ENCODE measurements around the gene AGBL4.

AGBL4 gene

GRCh38 chr1:48876330-48876785, 1147.4 kb downstream of the AGBL4 start:
- H3K4me3 ChIP-seq (ENCODE audit: low read depth, low read length), result no peak overlapping the region
- TF ChIP-seq, protein P1, sequence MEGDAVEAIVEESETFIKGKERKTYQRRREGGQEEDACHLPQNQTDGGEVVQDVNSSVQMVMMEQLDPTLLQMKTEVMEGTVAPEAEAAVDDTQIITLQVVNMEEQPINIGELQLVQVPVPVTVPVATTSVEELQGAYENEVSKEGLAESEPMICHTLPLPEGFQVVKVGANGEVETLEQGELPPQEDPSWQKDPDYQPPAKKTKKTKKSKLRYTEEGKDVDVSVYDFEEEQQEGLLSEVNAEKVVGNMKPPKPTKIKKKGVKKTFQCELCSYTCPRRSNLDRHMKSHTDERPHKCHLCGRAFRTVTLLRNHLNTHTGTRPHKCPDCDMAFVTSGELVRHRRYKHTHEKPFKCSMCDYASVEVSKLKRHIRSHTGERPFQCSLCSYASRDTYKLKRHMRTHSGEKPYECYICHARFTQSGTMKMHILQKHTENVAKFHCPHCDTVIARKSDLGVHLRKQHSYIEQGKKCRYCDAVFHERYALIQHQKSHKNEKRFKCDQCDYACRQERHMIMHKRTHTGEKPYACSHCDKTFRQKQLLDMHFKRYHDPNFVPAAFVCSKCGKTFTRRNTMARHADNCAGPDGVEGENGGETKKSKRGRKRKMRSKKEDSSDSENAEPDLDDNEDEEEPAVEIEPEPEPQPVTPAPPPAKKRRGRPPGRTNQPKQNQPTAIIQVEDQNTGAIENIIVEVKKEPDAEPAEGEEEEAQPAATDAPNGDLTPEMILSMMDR (IDR thresholded peaks at IDR 0.05; ENCODE audit: low read depth, low read length), result no peak
- no peaks in the 10 kb centered on the region for H3K9me3 ChIP-seq (ENCODE audit: severe bottlenecking)
- no peak overlapping the region for H3K27ac ChIP-seq
- H3K27me3 ChIP-seq (ENCODE audit: insufficient read depth, low read depth, severe bottlenecking), result no peaks in the 10 kb centered on the region
- DNase-seq, result peak; percentile 33
- no peaks in the 10 kb centered on the region for H3K36me3 ChIP-seq

GRCh38 chr1:48875552-48876329, 1148.0 kb downstream of the AGBL4 start:
- Histone ChIP-seq H3K27ac (no peak overlapping the region), H3K27me3 (ENCODE audit: insufficient read depth, low read depth, severe bottlenecking) (no peaks in the 10 kb centered on the region), H3K4me3 (ENCODE audit: low read depth, low read length) (no peak overlapping the region), H3K36me3 (no peaks in the 10 kb centered on the region), H3K9me3 (ENCODE audit: severe bottlenecking) (no peaks in the 10 kb centered on the region)
- DNase-seq, result no peak
- TF ChIP-seq, protein P1 (IDR thresholded peaks at IDR 0.05; ENCODE audit: low read depth, low read length), result no peak

DNA sequence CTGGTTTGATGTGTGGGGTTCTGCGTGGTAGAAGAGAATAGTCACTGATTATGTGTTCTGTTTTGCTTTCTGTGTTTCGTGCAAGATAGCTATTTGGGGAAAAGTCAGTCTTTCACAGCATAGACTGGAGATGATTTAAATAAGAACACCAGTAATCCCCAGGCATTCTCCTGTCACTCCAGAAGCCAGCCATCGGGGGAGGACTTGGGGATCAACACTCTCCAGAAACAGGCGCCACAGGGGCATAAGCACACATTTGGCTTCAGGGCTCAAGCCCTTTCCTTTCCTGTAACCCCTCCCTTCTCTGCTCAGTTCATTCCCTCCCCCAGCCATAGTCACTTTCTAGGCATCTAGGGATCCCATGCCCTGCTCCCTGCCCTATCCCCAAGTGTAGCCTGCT, 1149.8 kb downstream of the AGBL4 start:
- Histone ChIP-seq H3K27ac (no peak overlapping the region), H3K9me3 (ENCODE audit: severe bottlenecking) (no peaks in the 10 kb centered on the region), H3K36me3 (no peaks in the 10 kb centered on the region), H3K4me3 (ENCODE audit: low read depth, low read length) (no peak overlapping the region), H3K27me3 (ENCODE audit: insufficient read depth, low read depth, severe bottlenecking) (no peaks in the 10 kb centered on the region)
- DNase-seq, result peak; percentile 11
- TF ChIP-seq, protein P1 (IDR thresholded peaks at IDR 0.05; ENCODE audit: low read depth, low read length), result no peak

DNA sequence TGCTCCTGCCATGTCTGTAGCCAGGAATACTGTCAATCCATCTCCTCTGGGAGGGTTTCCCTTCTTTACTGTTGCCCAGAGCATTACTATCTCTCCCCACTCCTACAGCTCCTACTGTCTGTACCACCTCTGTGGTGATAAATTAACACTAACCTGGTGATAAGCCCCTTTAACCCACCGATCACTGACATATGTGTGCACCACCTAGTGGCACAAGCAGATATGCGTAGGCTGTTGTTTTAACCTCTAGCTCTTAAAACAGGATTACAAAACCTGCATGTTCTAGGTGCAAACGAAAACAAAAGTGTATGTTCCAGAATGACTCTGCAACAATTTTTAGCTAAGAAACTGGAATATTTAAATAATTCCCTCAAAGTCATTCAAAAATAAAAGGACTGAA, 1153.2 kb downstream of the AGBL4 start:
- H3K27me3 ChIP-seq (ENCODE audit: insufficient read depth, low read depth, severe bottlenecking), result no peaks in the 10 kb centered on the region
- DNase-seq, result peak; percentile 49
- TF ChIP-seq, protein P1 (IDR thresholded peaks at IDR 0.05; ENCODE audit: low read depth, low read length), result peak; percentile 72
- no peak overlapping the region for H3K4me3 ChIP-seq (ENCODE audit: low read depth, low read length)
- no peaks in the 10 kb centered on the region for H3K36me3 ChIP-seq
- no peaks in the 10 kb centered on the region for H3K9me3 ChIP-seq (ENCODE audit: severe bottlenecking)
- H3K27ac ChIP-seq, result no peak overlapping the region

DNA sequence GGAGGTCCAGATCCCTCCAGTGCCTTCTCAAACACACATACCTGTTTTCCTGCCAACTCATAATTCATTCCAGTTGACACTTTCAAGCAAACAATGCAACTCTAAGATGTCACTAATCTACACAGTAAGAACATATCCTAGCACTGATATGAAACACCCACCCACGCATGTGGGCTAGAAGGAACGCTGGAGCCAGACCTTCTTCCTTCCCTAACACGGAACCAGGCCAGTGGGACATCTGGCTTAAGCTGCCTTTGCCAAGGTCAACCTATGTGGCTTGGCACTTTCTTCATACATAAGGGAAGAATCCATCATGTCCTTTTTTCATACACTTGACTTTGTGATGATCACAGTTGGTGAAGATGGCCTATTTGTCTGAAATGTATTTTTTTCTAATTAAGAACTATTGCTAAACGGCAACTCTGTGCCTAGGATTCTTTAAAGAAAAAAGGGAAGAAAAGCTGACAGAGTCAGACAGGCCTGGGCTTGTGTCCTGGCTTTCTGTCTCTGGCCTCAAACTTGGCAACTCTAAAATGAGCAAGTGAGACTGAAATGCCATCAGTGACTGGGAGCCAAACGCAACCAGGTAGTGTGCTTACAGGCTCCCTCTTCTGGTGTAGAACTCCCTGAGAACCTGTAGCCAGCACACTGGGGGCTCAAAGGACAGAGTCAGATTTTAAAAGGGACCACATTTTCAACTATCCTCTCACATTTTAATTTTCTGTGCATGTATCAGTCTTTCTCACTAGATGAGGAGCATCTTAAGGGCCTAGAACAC, 1154.4 kb downstream of the AGBL4 start:
- Histone ChIP-seq H3K36me3 (no peaks in the 10 kb centered on the region), H3K4me3 (ENCODE audit: low read depth, low read length) (no peak overlapping the region), H3K9me3 (ENCODE audit: severe bottlenecking) (no peaks in the 10 kb centered on the region), H3K27ac (no peak overlapping the region), H3K27me3 (ENCODE audit: insufficient read depth, low read depth, severe bottlenecking) (no peaks in the 10 kb centered on the region)
- TF ChIP-seq, protein P1 (IDR thresholded peaks at IDR 0.05; ENCODE audit: low read depth, low read length), result peak; percentile 34; the same call in 1 of the 2 replicates
- DNase-seq, result no peak
